Neural crest cell (in vitro differentiated cells): ENCODE measurements around the gene PLEKHJ1. TPM values are rescaled to one million over a fixed set of nuclear protein-coding genes. Genes with fewer than 3 reads are reported as not detected.
A peak's percentile ranks its signal among the peaks of the same experiment; 100 is the strongest.

Experiments
- DNase-seq: peaks from one replicate; pipeline ENCODE4 v3.0.0; 2021; ENCODE audit warnings: low read depth, mixed read lengths, low spot score
- H3K27ac Mint-ChIP-seq: one replicate; pipeline ENCODE4 v1.8.0; 2021; ENCODE audit warnings: mild to moderate bottlenecking, mixed read lengths; ENCODE audit not compliant: unreplicated experiment
- H3K27me3 Mint-ChIP-seq: 2 replicates; pipeline ENCODE4 v1.8.0; 2021; ENCODE audit warnings: low read depth, mild to moderate bottlenecking, mixed read lengths
- H3K36me3 Mint-ChIP-seq: 2 replicates; pipeline ENCODE4 v1.8.0; 2021; ENCODE audit warnings: low read depth, mild to moderate bottlenecking, mixed read lengths
- H3K4me1 Mint-ChIP-seq: 2 replicates; pipeline ENCODE4 v1.8.0; 2021; ENCODE audit warnings: mixed read lengths
- H3K4me3 Mint-ChIP-seq: one replicate; pipeline ENCODE4 v1.8.0; 2021; ENCODE audit warnings: mild to moderate bottlenecking, mixed read lengths
- H3K9me3 Mint-ChIP-seq: 2 replicates; pipeline ENCODE4 v1.8.0; 2021; ENCODE audit warnings: mixed read lengths
- CTCF ChIP-seq: fragments of 200-600 bp; sonication (generic); conservative IDR thresholded peaks from 2 replicates; pipeline ENCODE4 v1.5.0; 2021; ENCODE audit warnings: antibody characterized with exemption, mild to moderate bottlenecking
- microRNA-seq: library from miRNA; unstranded; fragments of <30 nt; microRNA quantifications from one replicate; pipeline ENCODE4, GENCODE V29; 2020
- total RNA-seq: library from RNA; stranded (reverse); gene quantifications from 2 replicates; pipeline ENCODE4 v1.2.1, GENCODE V29; 2021

The PLEKHJ1 gene
- total RNA-seq, 1 donor from 2014 or later = 137 TPM

GRCh38 chr19:2185734-2186070 lies 50.4 kb downstream of the PLEKHJ1 start:
- no peaks in the 10 kb centered on the region for H3K27me3 Mint-ChIP-seq
- no peaks in the 10 kb centered on the region for H3K4me1 Mint-ChIP-seq
- TF ChIP-seq CTCF = no peak
- H3K27ac Mint-ChIP-seq = no peak overlapping the region
- H3K4me3 Mint-ChIP-seq = no peak overlapping the region
- DNase-seq = no peak
- peaks cover 3% of the 10 kb centered on the region for H3K36me3 Mint-ChIP-seq
- no peaks in the 10 kb centered on the region for H3K9me3 Mint-ChIP-seq

GRCh38 chr19:2184422-2184975 lies 51.6 kb downstream of the PLEKHJ1 start:
- Mint-ChIP-seq H3K4me1 (no peaks in the 10 kb centered on the region), H3K27ac (no peak overlapping the region)

More at GRCh38 chr19:2184422-2184975, 51.6 kb downstream of the PLEKHJ1 start:
- H3K4me3 Mint-ChIP-seq = no peak overlapping the region
- no peaks in the 10 kb centered on the region for H3K27me3 Mint-ChIP-seq
- peaks cover 5% of the 10 kb centered on the region for H3K36me3 Mint-ChIP-seq
- no peak for TF ChIP-seq CTCF
- DNase-seq = no peak
- no peaks in the 10 kb centered on the region for H3K9me3 Mint-ChIP-seq

Small RNA genes lying within 50 kb of the gene (microRNA-seq; reads per million reads assigned to microRNA genes)
- gene MIR1227 = 72.8 reads per million, percentile 57 among the genes with 10 or more reads in this experiment
- gene MIR4321 = not detected

Other genes with a start within 250 kb of the PLEKHJ1 start
- 138 and 142 TPM in 2 replicates for gene BTBD2, start 220.6 kb downstream of the PLEKHJ1 start, total RNA-seq
- gene MKNK2, start 185.1 kb downstream of the PLEKHJ1 start, total RNA-seq = 115 and 123 TPM in 2 replicates
- 40.0 and 42.1 TPM in 2 replicates for gene MOB3A, start 140.0 kb downstream of the PLEKHJ1 start, total RNA-seq
- gene IZUMO4, start 139.4 kb downstream of the PLEKHJ1 start, total RNA-seq = 5.5 and 5.6 TPM in 2 replicates
- 142 and 146 TPM in 2 replicates for gene AP3D1, start 84.8 kb downstream of the PLEKHJ1 start, total RNA-seq
- 117 and 127 TPM in 2 replicates for gene DOT1L, start 72.4 kb downstream of the PLEKHJ1 start, total RNA-seq
- 186 and 189 TPM in 2 replicates for gene SF3A2, start 495 bp upstream of the PLEKHJ1 start, total RNA-seq
- gene AMH, start 13.0 kb upstream of the PLEKHJ1 start, total RNA-seq = 71.6 and 79.1 TPM in 2 replicates
- gene JSRP1, start 20.1 kb upstream of the PLEKHJ1 start, total RNA-seq = 0.40 and 0.71 TPM in 2 replicates
- not detected in 2 replicates for gene PEAK3, start 45.8 kb upstream of the PLEKHJ1 start, total RNA-seq
- not detected in 2 replicates for gene LINGO3, start 71.8 kb upstream of the PLEKHJ1 start, total RNA-seq
- gene LSM7, start 92.3 kb upstream of the PLEKHJ1 start, total RNA-seq = 191 and 198 TPM in 2 replicates
- gene SPPL2B, start 92.4 kb upstream of the PLEKHJ1 start, total RNA-seq = 117 and 119 TPM in 2 replicates
- 0.12 TPM in 1 of 2 replicates, not detected in the other for gene TMPRSS9, start 123.9 kb upstream of the PLEKHJ1 start, total RNA-seq
- 145 and 155 TPM in 2 replicates for gene TIMM13, start 191.3 kb upstream of the PLEKHJ1 start, total RNA-seq
- gene LMNB2, start 220.6 kb upstream of the PLEKHJ1 start, total RNA-seq = 201 and 206 TPM in 2 replicates
- 3.3 and 4.1 TPM in 2 replicates for gene GADD45B, start 239.8 kb upstream of the PLEKHJ1 start, total RNA-seq